MM.1S (cell line): ENCODE measurements around the gene PRR3.

ENCODE experiments used
- EZH2 ChIP-seq: fragments of 300-600 bp; sonication (generic); optimal IDR thresholded peaks from 2 replicates; pipeline ENCODE3; 2017; ENCODE audit warnings: low read depth, mild to moderate bottlenecking, antibody characterized with exemption, low read length, mixed read lengths
- EZH2phosphoT487 ChIP-seq: fragments of 300-600 bp; sonication (generic); IDR thresholded peaks from 2 replicates; pipeline ENCODE4 v1.6.1; 2018; ENCODE audit warnings: antibody characterized with exemption, low read length
- TF ChIP-seq, protein P1 (sequence below): fragments of 300-600 bp; sonication (generic); IDR thresholded peaks from 2 replicates; pipeline ENCODE4 v1.5.1; 2016; ENCODE audit warnings: antibody characterized with exemption, low read length, mixed read lengths

- TF ChIP-seq EZH2, result no peak
- TF ChIP-seq, protein P1, sequence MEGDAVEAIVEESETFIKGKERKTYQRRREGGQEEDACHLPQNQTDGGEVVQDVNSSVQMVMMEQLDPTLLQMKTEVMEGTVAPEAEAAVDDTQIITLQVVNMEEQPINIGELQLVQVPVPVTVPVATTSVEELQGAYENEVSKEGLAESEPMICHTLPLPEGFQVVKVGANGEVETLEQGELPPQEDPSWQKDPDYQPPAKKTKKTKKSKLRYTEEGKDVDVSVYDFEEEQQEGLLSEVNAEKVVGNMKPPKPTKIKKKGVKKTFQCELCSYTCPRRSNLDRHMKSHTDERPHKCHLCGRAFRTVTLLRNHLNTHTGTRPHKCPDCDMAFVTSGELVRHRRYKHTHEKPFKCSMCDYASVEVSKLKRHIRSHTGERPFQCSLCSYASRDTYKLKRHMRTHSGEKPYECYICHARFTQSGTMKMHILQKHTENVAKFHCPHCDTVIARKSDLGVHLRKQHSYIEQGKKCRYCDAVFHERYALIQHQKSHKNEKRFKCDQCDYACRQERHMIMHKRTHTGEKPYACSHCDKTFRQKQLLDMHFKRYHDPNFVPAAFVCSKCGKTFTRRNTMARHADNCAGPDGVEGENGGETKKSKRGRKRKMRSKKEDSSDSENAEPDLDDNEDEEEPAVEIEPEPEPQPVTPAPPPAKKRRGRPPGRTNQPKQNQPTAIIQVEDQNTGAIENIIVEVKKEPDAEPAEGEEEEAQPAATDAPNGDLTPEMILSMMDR, result no peak
- no peak for TF ChIP-seq EZH2phosphoT487
These were observed 1.9 kb upstream of the PRR3 start for GRCh38 chr6:30554962-30555815.
